Measurements from ENCODE around the gene LCE3A.
A peak's percentile ranks its signal among the peaks of the same experiment; 100 is the strongest.
"Not testable (repeated sequence)": the region's sequence is repeated elsewhere in the genome, so short reads cannot be mapped to it uniquely, and the experiment has no call there.

The LCE3A gene

GRCh38 chr1:152622803-152623202 is at the start of gene LCE3A:
TSS of gene LCE3A (minus strand) at chr1:152623103. CDS start at chr1:152623103, 0 bp downstream.
- DNase-seq (ENCODE audit: low spot score), result peak; percentile 17

GRCh38 chr1:152667648-152668047 is 44.7 kb upstream of the LCE3A start:
- no peak for DNase-seq (ENCODE audit: low spot score)

- DNase-seq (ENCODE audit: low spot score), result not testable (repeated sequence)
These were observed 43.3 kb upstream of the LCE3A start for GRCh38 chr1:152666171-152666570.

- DNase-seq (ENCODE audit: low spot score), result no peak
These were observed 40.2 kb upstream of the LCE3A start, which contains the start of gene LCE2D for GRCh38 chr1:152663098-152663497. TSS of gene LCE2D (plus strand) at chr1:152663380. CDS start at chr1:152664106, 726 bp downstream.

GRCh38 chr1:152658649-152659048 is 35.7 kb upstream of the LCE3A start:
- DNase-seq (ENCODE audit: low spot score), result no peak

GRCh38 chr1:152657677-152658076 is 34.8 kb upstream of the LCE3A start:
- DNase-seq (ENCODE audit: low spot score), result no peak

- DNase-seq (ENCODE audit: low spot score), result no peak
These were observed 33.6 kb upstream of the LCE3A start for GRCh38 chr1:152656459-152656858.

GRCh38 chr1:152654110-152654509 is 31.2 kb upstream of the LCE3A start:
- peak; percentile 76 for DNase-seq (ENCODE audit: low spot score)

- DNase-seq (ENCODE audit: low spot score), result no peak
These were observed 23.8 kb upstream of the LCE3A start for GRCh38 chr1:152646656-152647055.

GRCh38 chr1:152645146-152645545 is 22.2 kb upstream of the LCE3A start:
- no peak for DNase-seq (ENCODE audit: low spot score)

GRCh38 chr1:152643945-152644344 is 21.0 kb upstream of the LCE3A start:
- DNase-seq (ENCODE audit: low spot score), result no peak

- DNase-seq (ENCODE audit: low spot score), result no peak
These were observed 17.4 kb upstream of the LCE3A start for GRCh38 chr1:152640351-152640750.

GRCh38 chr1:152630596-152630995 is 7.7 kb upstream of the LCE3A start:
- DNase-seq (ENCODE audit: low spot score), result no peak

GRCh38 chr1:152626744-152627143 is 3.8 kb upstream of the LCE3A start:
- no peak for DNase-seq (ENCODE audit: low spot score)

GRCh38 chr1:152623203-152623844 is 421 bp upstream of the LCE3A start:
- DNase-seq (ENCODE audit: low spot score), result peak; percentile 31

- no peak for DNase-seq (ENCODE audit: low spot score)
These were observed 910 bp downstream of the LCE3A start for GRCh38 chr1:152621993-152622392.

- no peak for DNase-seq (ENCODE audit: low spot score)
These were observed 9.4 kb downstream of the LCE3A start, which contains the start of gene LCE3B for GRCh38 chr1:152613511-152613910. TSS of gene LCE3B (plus strand) at chr1:152613811. CDS start at chr1:152613811, 0 bp downstream.

GRCh38 chr1:152599934-152600333 is 23.0 kb downstream of the LCE3A start, which contains the start of gene LCE3C:
TSS of gene LCE3C (plus strand) at chr1:152600234. CDS start at chr1:152600732, 498 bp downstream.
- DNase-seq (ENCODE audit: low spot score), result no peak

GRCh38 chr1:152596986-152597385 is 25.9 kb downstream of the LCE3A start:
- no peak for DNase-seq (ENCODE audit: low spot score)

- DNase-seq (ENCODE audit: low spot score), result no peak
These were observed 37.3 kb downstream of the LCE3A start for GRCh38 chr1:152585586-152585985.

- DNase-seq (ENCODE audit: low spot score), result no peak
These were observed 40.3 kb downstream of the LCE3A start for GRCh38 chr1:152582647-152583046.

- DNase-seq (ENCODE audit: low spot score), result no peak
These were observed 42.5 kb downstream of the LCE3A start, which contains the start of gene LCE3D for GRCh38 chr1:152580433-152580832. TSS of gene LCE3D (minus strand) at chr1:152580516. CDS start at chr1:152579936, 580 bp downstream.

GRCh38 chr1:152579526-152579925 is 43.4 kb downstream of the LCE3A start:
- DNase-seq (ENCODE audit: low spot score), result not testable (repeated sequence)

GRCh38 chr1:152577168-152577567 is 45.7 kb downstream of the LCE3A start:
- DNase-seq (ENCODE audit: low spot score), result peak; percentile 88
